Glutamatergic neuron (in vitro differentiated cells): ENCODE measurements around the gene IRS2. TPM values are rescaled to one million over a fixed set of nuclear protein-coding genes. Genes with fewer than 3 reads are reported as not detected.

Experiments used
- DNase-seq: peaks from one replicate; pipeline ENCODE4 v3.0.0; 2022
- H3K27ac Mint-ChIP-seq: one replicate; pipeline ENCODE4 v1.8.0; 2020; ENCODE audit warnings: mild to moderate bottlenecking, mixed read lengths, inconsistent platforms; ENCODE audit not compliant: unreplicated experiment
- H3K27me3 Mint-ChIP-seq: one replicate; pipeline ENCODE4 v1.8.0; 2020; ENCODE audit warnings: mild to moderate bottlenecking, moderate library complexity, mixed read lengths, inconsistent platforms; ENCODE audit not compliant: unreplicated experiment
- H3K36me3 Mint-ChIP-seq: one replicate; pipeline ENCODE4 v1.8.0; 2020; ENCODE audit warnings: mild to moderate bottlenecking, mixed read lengths, inconsistent platforms; ENCODE audit not compliant: unreplicated experiment
- H3K4me1 Mint-ChIP-seq: one replicate; pipeline ENCODE4 v1.8.0; 2020; ENCODE audit warnings: mild to moderate bottlenecking, low read depth, mixed read lengths, inconsistent platforms; ENCODE audit not compliant: unreplicated experiment
- H3K4me3 Mint-ChIP-seq: one replicate; pipeline ENCODE4 v1.8.0; 2020; ENCODE audit warnings: mild to moderate bottlenecking, mixed read lengths, inconsistent platforms; ENCODE audit not compliant: unreplicated experiment
- H3K9me3 Mint-ChIP-seq: one replicate; pipeline ENCODE4 v1.8.0; 2020; ENCODE audit warnings: mild to moderate bottlenecking, moderate library complexity, mixed read lengths, inconsistent platforms; ENCODE audit not compliant: unreplicated experiment
- total RNA-seq: library from RNA; stranded (reverse); fragmentation: NEBNext Ultra II Directional; extraction: Animal tissue kit (Norgen Biotek cat#: 25700); gene quantifications from one replicate; pipeline ENCODE4 v1.2.1, GENCODE V29; 2021; ENCODE audit not compliant: unreplicated experiment
- TF ChIP-seq, protein P1 (sequence below): fragments of 200-600 bp; sonication (generic); IDR thresholded peaks from one replicate; pipeline ENCODE4 v1.5.0; 2021; ENCODE audit not compliant: partially characterized antibody, unreplicated experiment

IRS2 gene
- total RNA-seq, 1 donor from 2014 or later: 27.0 TPM

- H3K36me3 Mint-ChIP-seq: no peaks in the 10 kb centered on the region
- TF ChIP-seq, protein P1, sequence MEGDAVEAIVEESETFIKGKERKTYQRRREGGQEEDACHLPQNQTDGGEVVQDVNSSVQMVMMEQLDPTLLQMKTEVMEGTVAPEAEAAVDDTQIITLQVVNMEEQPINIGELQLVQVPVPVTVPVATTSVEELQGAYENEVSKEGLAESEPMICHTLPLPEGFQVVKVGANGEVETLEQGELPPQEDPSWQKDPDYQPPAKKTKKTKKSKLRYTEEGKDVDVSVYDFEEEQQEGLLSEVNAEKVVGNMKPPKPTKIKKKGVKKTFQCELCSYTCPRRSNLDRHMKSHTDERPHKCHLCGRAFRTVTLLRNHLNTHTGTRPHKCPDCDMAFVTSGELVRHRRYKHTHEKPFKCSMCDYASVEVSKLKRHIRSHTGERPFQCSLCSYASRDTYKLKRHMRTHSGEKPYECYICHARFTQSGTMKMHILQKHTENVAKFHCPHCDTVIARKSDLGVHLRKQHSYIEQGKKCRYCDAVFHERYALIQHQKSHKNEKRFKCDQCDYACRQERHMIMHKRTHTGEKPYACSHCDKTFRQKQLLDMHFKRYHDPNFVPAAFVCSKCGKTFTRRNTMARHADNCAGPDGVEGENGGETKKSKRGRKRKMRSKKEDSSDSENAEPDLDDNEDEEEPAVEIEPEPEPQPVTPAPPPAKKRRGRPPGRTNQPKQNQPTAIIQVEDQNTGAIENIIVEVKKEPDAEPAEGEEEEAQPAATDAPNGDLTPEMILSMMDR: no peak
These were observed 6.4 kb downstream of the IRS2 start for GRCh38 chr13:109779876-109780510.

DNA sequence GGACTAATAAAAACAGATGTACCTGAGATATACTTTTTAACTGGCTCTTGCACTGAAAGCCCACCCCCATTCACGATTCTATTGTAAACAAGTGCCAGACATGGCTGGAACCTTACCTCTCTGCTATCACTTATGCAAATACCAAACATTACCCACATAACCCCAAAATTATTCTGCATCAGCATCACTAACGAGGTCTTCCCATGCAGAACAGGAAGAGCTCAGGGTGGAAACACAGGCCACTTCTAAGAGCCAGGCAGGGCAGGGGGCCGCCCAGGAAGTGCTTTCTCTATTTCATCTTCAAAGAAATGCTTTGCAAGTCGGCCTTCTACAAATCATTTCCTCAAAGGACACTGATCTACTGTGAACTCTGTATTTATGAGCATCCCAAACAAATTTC, 7.3 kb downstream of the IRS2 start:
- Mint-ChIP-seq H3K9me3 (no peaks in the 10 kb centered on the region), H3K4me1 (peaks cover 33% of the 10 kb centered on the region), H3K4me3 (peak overlapping the region; percentile 95), H3K27me3 (peaks cover 6% of the 10 kb centered on the region), H3K36me3 (no peaks in the 10 kb centered on the region), H3K27ac (no peak overlapping the region)
- TF ChIP-seq, protein P1: no peak
- DNase-seq: no peak

More at GRCh38 chr13:109779876-109780510, 6.4 kb downstream of the IRS2 start:
- peaks cover 7% of the 10 kb centered on the region for H3K27me3 Mint-ChIP-seq
- H3K9me3 Mint-ChIP-seq: no peaks in the 10 kb centered on the region
- H3K27ac Mint-ChIP-seq: no peak overlapping the region
- peak overlapping the region; percentile 95 for H3K4me3 Mint-ChIP-seq
- no peak for DNase-seq
- peaks cover 33% of the 10 kb centered on the region for H3K4me1 Mint-ChIP-seq

GRCh38 chr13:109778102-109778542, 8.3 kb downstream of the IRS2 start:
- H3K27me3 Mint-ChIP-seq: peaks cover 5% of the 10 kb centered on the region
- no peak overlapping the region for H3K27ac Mint-ChIP-seq
- TF ChIP-seq, protein P1: no peak
- H3K9me3 Mint-ChIP-seq: no peaks in the 10 kb centered on the region
- peak overlapping the region; percentile 95 for H3K4me3 Mint-ChIP-seq
- H3K36me3 Mint-ChIP-seq: no peaks in the 10 kb centered on the region
- no peak for DNase-seq
- peaks cover 33% of the 10 kb centered on the region for H3K4me1 Mint-ChIP-seq

DNA sequence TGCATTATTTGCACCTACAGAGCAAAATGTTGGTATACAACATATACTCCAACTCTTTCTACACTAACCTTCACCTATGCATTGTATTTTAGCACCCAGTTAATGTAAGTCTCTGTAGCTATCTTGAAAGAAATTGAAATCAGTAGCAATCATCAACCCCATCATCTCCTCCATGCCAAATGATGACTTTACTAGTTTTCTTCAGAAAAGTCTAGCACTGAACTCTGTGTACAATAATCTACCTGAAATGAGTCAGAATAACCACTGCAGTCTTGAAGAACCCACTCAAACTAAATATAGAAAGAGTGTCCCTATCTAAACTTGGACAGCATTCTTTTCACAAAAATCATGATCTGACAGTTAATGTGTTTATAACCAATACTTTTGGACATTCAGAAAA, 9.8 kb downstream of the IRS2 start:
- Mint-ChIP-seq H3K27ac (no peak overlapping the region), H3K36me3 (no peaks in the 10 kb centered on the region), H3K4me1 (peaks cover 31% of the 10 kb centered on the region), H3K9me3 (no peaks in the 10 kb centered on the region), H3K27me3 (peaks cover 4% of the 10 kb centered on the region), H3K4me3 (no peak overlapping the region)
- no peak for DNase-seq
- TF ChIP-seq, protein P1: no peak

- TF ChIP-seq, protein P1: no peak
- no peak overlapping the region for H3K27ac Mint-ChIP-seq
- DNase-seq: no peak
- no peaks in the 10 kb centered on the region for H3K36me3 Mint-ChIP-seq
- no peak overlapping the region for H3K4me3 Mint-ChIP-seq
- no peaks in the 10 kb centered on the region for H3K9me3 Mint-ChIP-seq
- H3K4me1 Mint-ChIP-seq: peaks cover 11% of the 10 kb centered on the region
- H3K27me3 Mint-ChIP-seq: peaks cover 2% of the 10 kb centered on the region
These were observed 12.6 kb downstream of the IRS2 start for GRCh38 chr13:109773786-109774185.
